Hepatocyte (in vitro differentiated cells): ENCODE data around the gene PTPN1.

ENCODE experiments used
- EZH2 ChIP-seq: fragments of 200-600 bp; sonication (generic); IDR thresholded peaks from 2 replicates; pipeline ENCODE4 v1.6.1; 2016; ENCODE audit warnings: antibody characterized with exemption, mild to moderate bottlenecking, borderline replicate concordance
- TF ChIP-seq, protein P1 (sequence below): fragments of 200-600 bp; sonication (generic); IDR thresholded peaks from 2 replicates; pipeline ENCODE4 v1.5.1; 2016; ENCODE audit warnings: antibody characterized with exemption, mild to moderate bottlenecking; ENCODE audit not compliant: poor library complexity

DNA sequence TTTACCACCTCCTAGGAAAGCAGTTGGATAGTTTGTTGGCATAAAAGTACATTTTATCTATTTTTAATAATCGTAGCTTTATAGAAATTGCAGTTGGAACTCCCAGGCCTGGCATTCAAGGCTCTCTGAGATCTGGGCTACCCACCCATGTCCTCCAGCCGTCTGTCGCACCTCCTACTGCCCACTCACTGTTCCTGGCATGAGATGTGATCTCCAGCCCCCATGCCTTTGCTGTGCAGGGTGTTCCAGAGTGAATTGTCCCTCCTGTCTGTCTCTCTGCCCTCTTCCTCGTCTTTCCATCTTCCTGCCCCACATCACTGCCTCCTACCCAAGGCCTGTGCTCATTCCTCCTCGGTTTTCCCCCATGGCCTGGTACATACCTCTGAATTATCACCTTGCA is 50.7 kb downstream of the PTPN1 start:
- TF ChIP-seq, protein P1, sequence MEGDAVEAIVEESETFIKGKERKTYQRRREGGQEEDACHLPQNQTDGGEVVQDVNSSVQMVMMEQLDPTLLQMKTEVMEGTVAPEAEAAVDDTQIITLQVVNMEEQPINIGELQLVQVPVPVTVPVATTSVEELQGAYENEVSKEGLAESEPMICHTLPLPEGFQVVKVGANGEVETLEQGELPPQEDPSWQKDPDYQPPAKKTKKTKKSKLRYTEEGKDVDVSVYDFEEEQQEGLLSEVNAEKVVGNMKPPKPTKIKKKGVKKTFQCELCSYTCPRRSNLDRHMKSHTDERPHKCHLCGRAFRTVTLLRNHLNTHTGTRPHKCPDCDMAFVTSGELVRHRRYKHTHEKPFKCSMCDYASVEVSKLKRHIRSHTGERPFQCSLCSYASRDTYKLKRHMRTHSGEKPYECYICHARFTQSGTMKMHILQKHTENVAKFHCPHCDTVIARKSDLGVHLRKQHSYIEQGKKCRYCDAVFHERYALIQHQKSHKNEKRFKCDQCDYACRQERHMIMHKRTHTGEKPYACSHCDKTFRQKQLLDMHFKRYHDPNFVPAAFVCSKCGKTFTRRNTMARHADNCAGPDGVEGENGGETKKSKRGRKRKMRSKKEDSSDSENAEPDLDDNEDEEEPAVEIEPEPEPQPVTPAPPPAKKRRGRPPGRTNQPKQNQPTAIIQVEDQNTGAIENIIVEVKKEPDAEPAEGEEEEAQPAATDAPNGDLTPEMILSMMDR = no peak
- TF ChIP-seq EZH2 = no peak
